Heart left ventricle (tissue), 16 donors: Measurements from ENCODE around the gene PNPLA2. TPM values are rescaled to one million over a fixed set of nuclear protein-coding genes. Genes with fewer than 3 reads are reported as not detected.
A peak's percentile ranks its signal among the peaks of the same experiment; 100 is the strongest.

Source experiments
- ATAC-seq, 4 donors: fragments of 200-7000 bp; cut with Tn5 transposase; one replicate each; pipeline ENCODE4 v1.9.1; 2020 to 2022; ENCODE audit warnings: moderate library complexity in 4 of 4, mild to moderate bottlenecking in 3 of 4, moderate number of reproducible peaks in 1 of 4
- DNase-seq, 5 donors: peaks; one replicate each; pipeline ENCODE4 v3.0.0-alpha.2; 2020
- H3K27ac ChIP-seq, 12 donors: fragments of 200-600 bp; sonication (generic) in 4 of 12; one replicate each; pipeline versions ENCODE4 v1.5.0 to v1.8.0; 2016 to 2022; ENCODE audit warnings: mild to moderate bottlenecking in 2 of 12
- H3K27me3 ChIP-seq, 9 donors: fragments of 200-600 bp; sonication (generic) in 2 of 9; one replicate each; pipeline versions ENCODE4 v1.5.1 to v1.8.0; 2016 to 2022; ENCODE audit warnings: mild to moderate bottlenecking in 3 of 9
- H3K36me3 ChIP-seq, 9 donors: fragments of 200-600 bp; sonication (generic) in 2 of 9; one replicate each; pipeline versions ENCODE4 v1.5.0 to v1.8.0; 2018 to 2022; ENCODE audit warnings: mild to moderate bottlenecking in 2 of 9
- H3K4me1 ChIP-seq, 12 donors: fragments of 200-600 bp; sonication (generic) in 4 of 12; one replicate each; pipeline versions ENCODE4 v1.5.0 to v1.8.0; 2016 to 2022; ENCODE audit warnings: mild to moderate bottlenecking in 3 of 12
- H3K4me3 ChIP-seq, 12 donors: fragments of 200-600 bp; sonication (generic) in 4 of 12; one replicate each; pipeline versions ENCODE4 v1.5.0 to v1.8.0; 2017 to 2022; ENCODE audit warnings: mild to moderate bottlenecking in 9 of 12, moderate library complexity in 4 of 12
- H3K9me3 ChIP-seq, 12 donors: fragments of 200-600 bp; sonication (generic) in 4 of 12; one replicate each; pipeline versions ENCODE4 v1.5.0 to v1.8.0; 2016 to 2022; ENCODE audit warnings: mild to moderate bottlenecking in 1 of 12
- POLR2A ChIP-seq, 2 donors: fragments of 450-650 bp; IDR thresholded peaks; one replicate each; pipeline ENCODE4 v1.6.1; 2017; ENCODE audit warnings: antibody characterized with exemption in 2 of 2, mild to moderate bottlenecking in 2 of 2, moderate library complexity in 2 of 2
- WGBS, 4 donors: extraction: QIAGEN DNeasy Blood & Tissue Kit in 2 of 4; methylation state at CpG; one replicate each; pipeline versions ENCODE4 v1.1.5 to v1.1.7; 2013 to 2018; 5-methylcytosine and 5-hydroxymethylcytosine counted together
- intact Hi-C, 10 donors: fragments of 100-400 bp; cut with DNase I; formaldehyde crosslinking; loops; one replicate each; pipeline versions ENCODE4 v1.11.1 to v1.14.2; 2022
- polyA plus RNA-seq, 2 donors: library from polyadenylated mRNA; stranded (reverse); fragments of 200-250 nt; gene quantifications; one replicate each; pipeline ENCODE4 v1.2.3, GENCODE V29; 2013
- total RNA-seq, 9 donors: library from RNA; depleted of rRNA in 2 of 9; stranded (reverse); fragments of >200 nt in 2 of 9; fragmentation: NEBNext Ultra II Directional in 3 of 9; extraction: Animal tissue kit (Norgen Biotek cat#: 25700) in 3 of 9; gene quantifications; one replicate each; pipeline versions ENCODE4 v1.1.0 to v1.2.4, GENCODE V29; 2016 to 2023
- TF ChIP-seq, protein P1 (sequence below), 12 donors: fragments of 200-600 bp; sonication (generic) in 4 of 12; IDR thresholded peaks; one replicate each; pipeline versions ENCODE4 v1.5.0 to v1.8.0; 2018 to 2022; ENCODE audit warnings: antibody characterized with exemption in 12 of 12, mild to moderate bottlenecking in 5 of 12
- donor health status: ischemic (EF 13 %, LVEDD 7.1; RV severe dilation, severe dysfunction).
- donor health status: healthy with polysubstance abuse.
- donor health status: DM: no; HTN: yes; CAD: no.
- donor health status: DM: no; HTN: no; CAD: no.
- donor health status: ischemic (EF 25% LVEDD 6.9; RV normal size, moderate dysfunction).
- donor health status: ischemic (EF 25% LVEDD 5.7; RV mildly dilated, moderate dysfunction).
- donor health status: healthy.
- donor health status: DM: yes; HTN: yes; CAD: no.
- donor health status: ischemic (EF 35%, LVEDD 5.7; RV mildly dilated, moderate dysfunction).
- donor health status: nonischemic (EF 11% LVEDD 7.7; RV severe dilation, severe dysfunction).
- donor health status: DM: yes; HTN: yes; CAD: no.
- donor health status: PGD.
- donor health status: ischemic (EF 29% LVEDD 5.4; RV normal size, mild dysfunction).
- donor health status: nonischemic (EF 23%, LVEDD 6.1; RV moderate dilation, normal function).

PNPLA2 gene
- total and polyA plus RNA-seq, 11 donors: 112 to 348 (median 215) TPM

DNA sequence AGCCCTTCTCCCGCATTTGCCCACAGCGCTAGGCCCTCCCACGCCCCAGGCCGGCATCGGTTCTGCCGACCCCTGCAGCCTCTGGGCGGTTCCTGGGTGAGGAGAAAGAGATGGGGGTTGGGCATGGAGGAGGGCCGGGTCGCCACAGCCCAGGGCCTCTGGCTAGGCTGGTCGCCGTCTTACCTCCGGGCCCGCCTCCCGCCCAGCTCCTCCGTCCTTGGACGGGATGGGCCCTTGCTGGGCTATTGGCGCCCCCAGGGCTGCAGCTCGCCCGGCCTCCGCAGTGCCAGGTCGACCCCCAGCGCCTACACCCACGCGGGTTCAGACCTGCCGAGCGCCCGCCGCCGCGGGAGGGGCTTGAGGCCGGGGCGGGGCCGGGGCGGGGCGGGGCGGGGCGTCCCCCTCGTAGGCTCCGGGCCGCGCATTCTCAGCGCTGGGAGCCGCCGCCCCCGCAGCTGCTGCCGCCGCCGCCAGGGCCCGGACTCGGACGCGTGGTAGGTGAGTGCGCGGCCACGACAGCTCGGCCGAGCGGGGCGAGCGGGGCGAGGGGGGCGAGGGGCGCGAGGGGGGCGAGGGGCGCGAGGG, 13.9 kb downstream of the PNPLA2 start, which contains the start of gene CD151:
Gene CD151 (plus strand): TSS at position 424 of the 585 bp plus-strand sequence. CDS start 3,118 bp downstream, outside the sequence.
- H3K27ac ChIP-seq: peak within 1 kb of the TSS; percentile 79 to 98 (median 92)
- intact Hi-C loops: no loop called here
- peak; percentile 63 to 76 (median 66) for DNase-seq
- no peaks in the 10 kb centered on the region for H3K9me3 ChIP-seq
- peak in 2 of 4 donors; percentile 26 to 33 for ATAC-seq
- TF ChIP-seq, protein P1, sequence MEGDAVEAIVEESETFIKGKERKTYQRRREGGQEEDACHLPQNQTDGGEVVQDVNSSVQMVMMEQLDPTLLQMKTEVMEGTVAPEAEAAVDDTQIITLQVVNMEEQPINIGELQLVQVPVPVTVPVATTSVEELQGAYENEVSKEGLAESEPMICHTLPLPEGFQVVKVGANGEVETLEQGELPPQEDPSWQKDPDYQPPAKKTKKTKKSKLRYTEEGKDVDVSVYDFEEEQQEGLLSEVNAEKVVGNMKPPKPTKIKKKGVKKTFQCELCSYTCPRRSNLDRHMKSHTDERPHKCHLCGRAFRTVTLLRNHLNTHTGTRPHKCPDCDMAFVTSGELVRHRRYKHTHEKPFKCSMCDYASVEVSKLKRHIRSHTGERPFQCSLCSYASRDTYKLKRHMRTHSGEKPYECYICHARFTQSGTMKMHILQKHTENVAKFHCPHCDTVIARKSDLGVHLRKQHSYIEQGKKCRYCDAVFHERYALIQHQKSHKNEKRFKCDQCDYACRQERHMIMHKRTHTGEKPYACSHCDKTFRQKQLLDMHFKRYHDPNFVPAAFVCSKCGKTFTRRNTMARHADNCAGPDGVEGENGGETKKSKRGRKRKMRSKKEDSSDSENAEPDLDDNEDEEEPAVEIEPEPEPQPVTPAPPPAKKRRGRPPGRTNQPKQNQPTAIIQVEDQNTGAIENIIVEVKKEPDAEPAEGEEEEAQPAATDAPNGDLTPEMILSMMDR (IDR thresholded peaks at IDR 0.05): no peak
- TF ChIP-seq POLR2A (IDR thresholded peaks at IDR 0.05): no peak
- 2 to 15% (median 7%) methylated on average over 6 to 67 of the region's 67 CpGs for WGBS, 4 donors
- peaks cover 10 to 94% (median 82%) of the 10 kb centered on the region in 12 donors for H3K4me1 ChIP-seq
- peak within 1 kb of the TSS; percentile 40 to 95 (median 78) for H3K4me3 ChIP-seq
- H3K27me3 ChIP-seq: peaks cover 0 to 32% (median 0%) of the 10 kb centered on the region in 9 donors
- H3K36me3 ChIP-seq: peaks cover 0 to 19% (median 18%) of the 10 kb centered on the region in 9 donors

DNA sequence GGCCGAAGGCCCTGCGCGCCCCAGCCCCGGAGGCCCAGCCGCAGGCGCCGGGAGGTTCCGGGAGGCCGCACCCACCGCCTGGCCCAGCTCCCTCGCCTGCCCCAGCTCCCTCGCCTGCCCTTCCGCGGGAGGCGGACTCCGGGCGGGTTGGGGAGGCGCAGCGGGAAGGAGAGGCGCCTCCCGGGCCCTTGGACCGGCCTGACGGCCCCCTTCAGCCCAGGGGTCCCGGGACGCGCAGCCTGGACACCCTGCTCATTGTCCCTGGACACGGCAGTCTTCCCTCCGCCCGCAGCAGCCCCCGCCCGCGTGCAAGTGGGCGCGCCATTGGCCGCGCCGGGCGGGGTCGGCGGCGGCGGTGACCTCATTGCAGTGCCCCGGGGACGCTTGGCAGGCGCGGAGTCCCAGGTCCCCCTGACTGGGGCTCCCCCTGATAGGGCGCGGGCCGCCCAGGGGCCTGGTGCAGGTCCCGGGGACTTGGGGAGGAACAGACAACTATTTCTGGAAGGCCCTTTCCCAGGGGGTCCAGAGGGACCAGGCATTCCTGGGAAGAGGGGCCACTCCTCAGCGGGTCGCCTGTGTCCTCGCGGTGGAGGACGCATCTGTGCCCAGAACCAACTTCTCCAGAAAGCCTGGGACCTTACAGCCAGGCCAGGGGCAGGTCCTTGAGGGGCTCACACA, 14.5 kb downstream of the PNPLA2 start:
- peaks cover 0 to 26% (median 24%) of the 10 kb centered on the region in 9 donors for H3K36me3 ChIP-seq

DNA sequence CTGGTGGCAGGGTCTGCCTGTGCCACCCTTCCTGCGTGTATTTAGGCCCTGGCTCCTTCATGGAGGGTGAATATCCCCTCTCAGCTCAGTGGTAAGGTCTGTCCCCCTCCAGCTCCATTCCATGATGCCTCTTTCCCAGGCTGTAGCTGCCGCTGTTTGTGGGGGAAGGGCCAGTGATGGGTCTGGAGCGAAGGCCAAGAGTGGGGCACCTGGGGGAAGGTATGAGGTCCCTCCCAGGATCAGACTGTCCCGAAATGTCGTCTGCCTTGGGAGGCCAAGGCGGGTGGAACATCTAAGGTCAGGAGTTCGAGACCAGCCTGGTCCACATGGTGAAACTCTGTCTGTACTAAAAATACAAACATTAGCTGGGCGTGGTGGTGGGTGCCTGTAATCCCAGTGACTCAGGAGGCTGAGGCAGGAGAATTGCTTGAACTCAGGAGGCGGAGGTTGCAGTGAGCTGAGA, 15.2 kb downstream of the PNPLA2 start:
- H3K4me3 ChIP-seq: peak overlapping the region; percentile 40 to 95 (median 78)
- no peaks in the 10 kb centered on the region for H3K9me3 ChIP-seq
- intact Hi-C loops: no loop called here
- peaks cover 0 to 32% (median 0%) of the 10 kb centered on the region in 9 donors for H3K27me3 ChIP-seq
- TF ChIP-seq, protein P1 (IDR thresholded peaks at IDR 0.05): no peak
- TF ChIP-seq POLR2A (IDR thresholded peaks at IDR 0.05): no peak
- H3K4me1 ChIP-seq: peaks cover 10 to 94% (median 74%) of the 10 kb centered on the region in 12 donors
- ATAC-seq (no peak), DNase-seq (no peak)
- peaks cover 0 to 32% (median 31%) of the 10 kb centered on the region in 9 donors for H3K36me3 ChIP-seq
- 33 to 53% (median 47%) methylated on average over 9 of the region's 9 CpGs for WGBS, 4 donors
- peak overlapping the region; percentile 79 to 98 (median 92) for H3K27ac ChIP-seq

More for the DNA sequence above, 14.5 kb downstream of the PNPLA2 start:
- peak in 3 of 4 donors; percentile 8 to 34 (median 17) for ATAC-seq
- Histone ChIP-seq H3K27me3 (peaks cover 0 to 32% (median 0%) of the 10 kb centered on the region in 9 donors), H3K27ac (peak overlapping the region; percentile 79 to 98 (median 92)), H3K4me1 (peaks cover 10 to 94% (median 76%) of the 10 kb centered on the region in 12 donors), H3K9me3 (no peaks in the 10 kb centered on the region), H3K4me3 (peak overlapping the region; percentile 40 to 95 (median 78))
- 0 to 2% (median 1%) methylated on average over 12 to 52 of the region's 55 CpGs for WGBS, 4 donors
- TF ChIP-seq, protein P1 (IDR thresholded peaks at IDR 0.05): no peak
- peak in 1 of 2 donors; percentile 45 for TF ChIP-seq POLR2A (IDR thresholded peaks at IDR 0.05)
- intact Hi-C loops: no loop called here
- peak; percentile 76 to 86 (median 80) for DNase-seq
